ENCODE data around the gene MRPL17.

The MRPL17 gene

DNA sequence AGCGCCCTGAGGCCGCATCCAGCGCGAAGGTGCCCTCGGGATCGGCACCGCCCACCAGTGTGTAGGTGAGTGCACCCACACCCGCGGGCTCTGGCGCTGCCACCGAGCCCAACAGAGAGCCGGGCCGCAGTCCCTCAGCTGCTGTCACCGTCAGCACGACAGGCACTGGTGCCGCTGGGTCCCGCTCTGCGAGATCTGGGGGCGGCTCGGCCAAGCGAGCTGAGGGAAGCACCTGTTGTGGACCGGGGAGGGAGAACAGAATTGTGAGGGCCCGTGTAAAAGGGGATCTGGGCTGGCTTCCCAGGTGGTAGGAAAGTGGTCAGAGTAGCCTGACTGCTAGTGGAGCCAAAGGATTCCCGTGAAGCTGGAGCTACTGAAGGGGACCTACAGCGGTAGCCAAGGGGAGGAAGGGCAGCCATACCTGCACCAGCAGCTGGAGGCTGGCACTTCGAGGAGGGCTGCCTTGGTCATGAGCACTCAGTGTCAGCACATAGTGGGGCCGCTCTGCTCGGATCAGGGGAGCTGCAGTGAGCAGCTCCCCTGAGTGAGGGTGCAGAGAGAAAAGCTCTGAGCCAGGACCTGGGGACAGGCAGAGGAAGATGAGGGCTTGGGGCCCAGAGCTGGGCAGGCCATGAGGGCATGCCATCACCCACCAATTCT lies 52.4 kb downstream of the MRPL17 start:
- Histone ChIP-seq H3K36me3 (ENCODE audit: control insufficient read depth in 1 of 2, insufficient read depth in 2 of 2, low read length in 2 of 2) (peaks cover 32 to 73% of the 10 kb centered on the region in 2 donors), H3K4me1 (ENCODE audit: control insufficient read depth in 1 of 2, insufficient read depth in 2 of 2, low read length in 2 of 2) (peaks cover 11 to 14% of the 10 kb centered on the region in 2 donors), H3K27me3 (ENCODE audit: low read depth, low read length) (no peaks in the 10 kb centered on the region), H3K9me3 (ENCODE audit: control insufficient read depth in 1 of 2, low read length in 2 of 2) (no peaks in the 10 kb centered on the region), H3K4me3 (ENCODE audit: low read depth in 1 of 2, low read length in 2 of 2) (no peak overlapping the region), H3K27ac (ENCODE audit: low read length) (no peak overlapping the region)

Data from muscle layer of duodenum (tissue), 2 donors.